Tibial nerve (tissue), 4 donors: ENCODE results near the gene IFNAR1. TPM values are rescaled to one million over a fixed set of nuclear protein-coding genes. Genes with fewer than 3 reads are reported as not detected.

Experiments used
- DNase-seq, 2 donors: peaks; one replicate each; pipeline ENCODE4 v3.0.0-alpha.2; 2019; ENCODE audit warnings: low spot score in 2 of 2
- H3K27ac ChIP-seq, 4 donors: fragments of 200-600 bp; sonication (generic) in 3 of 4; one replicate each; pipeline ENCODE4 v1.5.1; 2017 to 2019; ENCODE audit warnings: mild to moderate bottlenecking in 1 of 4
- H3K27me3 ChIP-seq, 2 donors: fragments of 200-600 bp; sonication (generic) in 1 of 2; one replicate each; pipeline versions ENCODE4 v1.5.1 to v1.6.0; 2017 to 2019
- H3K36me3 ChIP-seq, 3 donors: fragments of 200-600 bp; sonication (generic); one replicate each; pipeline ENCODE4 v1.5.1; 2018 to 2019
- H3K4me1 ChIP-seq, 4 donors: fragments of 200-600 bp; sonication (generic) in 3 of 4; one replicate each; pipeline ENCODE4 v1.5.1; 2017 to 2019
- H3K4me3 ChIP-seq, 4 donors: fragments of 200-600 bp; sonication (generic) in 3 of 4; one replicate each; pipeline ENCODE4 v1.5.1; 2017 to 2019; ENCODE audit warnings: mild to moderate bottlenecking in 1 of 4, moderate library complexity in 1 of 4
- H3K9me3 ChIP-seq, 4 donors: fragments of 200-600 bp; sonication (generic) in 3 of 4; one replicate each; pipeline ENCODE4 v1.5.1; 2017 to 2019
- CTCF ChIP-seq, 5 experiments: fragments of 200-600 bp in 3 of 5; fragments of 450-650 bp in 2 of 5; sonication (generic) in 3 of 5; IDR thresholded peaks; one replicate each; pipeline ENCODE4 v1.5.1; 2016 to 2019; ENCODE audit warnings: antibody characterized with exemption in 5 of 5, mild to moderate bottlenecking in 3 of 5, moderate library complexity in 2 of 5
- EP300 ChIP-seq, 2 donors: sonication (generic); formaldehyde crosslinking; IDR thresholded peaks; one replicate each; pipeline ENCODE4 v1.6.1; 2017; ENCODE audit warnings: antibody characterized with exemption in 2 of 2, mild to moderate bottlenecking in 1 of 2
- POLR2A ChIP-seq, 2 donors: fragments of 450-650 bp; IDR thresholded peaks; one replicate each; pipeline ENCODE4 v1.6.1; 2017; ENCODE audit warnings: antibody characterized with exemption in 2 of 2, mild to moderate bottlenecking in 2 of 2, moderate library complexity in 2 of 2
- WGBS, 2 donors: methylation state at CpG; one replicate each; pipeline ENCODE4 v1.1.5; 2018; 5-methylcytosine and 5-hydroxymethylcytosine counted together
- total RNA-seq, 4 donors: library from RNA; depleted of rRNA; stranded (reverse); fragments of >200 nt; gene quantifications; one replicate each; pipeline ENCODE4 v1.1.0, GENCODE V29; 2016

IFNAR1 gene
- total RNA-seq, 4 donors from 2014 or later, result 29.4 to 35.8 (median 31.4) TPM

- no peak overlapping the region for H3K4me3 ChIP-seq
- H3K27ac ChIP-seq, result no peak overlapping the region
- TF ChIP-seq EP300 (IDR thresholded peaks at IDR 0.05) (no peak), CTCF (IDR thresholded peaks at IDR 0.05) (no peak), POLR2A (IDR thresholded peaks at IDR 0.05) (no peak)
- 88 to 95% methylated on average over 7 of the region's 7 CpGs for WGBS, 2 donors
- no peak for DNase-seq
- H3K27me3 ChIP-seq, result no peaks in the 10 kb centered on the region
- peaks cover 0 to 22% (median 10%) of the 10 kb centered on the region in 4 donors for H3K4me1 ChIP-seq
- no peaks in the 10 kb centered on the region for H3K9me3 ChIP-seq
- peaks cover 0 to 3% (median 0%) of the 10 kb centered on the region in 3 donors for H3K36me3 ChIP-seq
Measured at GRCh38 chr21:33302796-33303195, 22.0 kb upstream of the IFNAR1 start.

DNA sequence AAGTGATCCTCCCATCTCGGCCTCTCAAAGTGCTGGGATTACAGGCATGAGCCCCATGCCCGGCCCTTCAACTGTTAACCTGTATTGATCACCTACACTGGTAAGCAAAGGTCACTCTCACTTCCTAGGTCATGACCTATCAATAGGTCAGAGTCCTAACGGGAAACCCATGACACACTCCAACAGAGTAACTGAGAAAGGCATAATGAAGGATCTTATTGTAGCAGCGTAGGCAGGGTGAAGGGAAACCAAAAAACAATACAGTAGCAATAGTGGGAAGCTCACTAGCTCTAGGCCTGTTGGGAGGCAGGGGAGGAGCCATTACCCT, 19.5 kb upstream of the IFNAR1 start:
- no peaks in the 10 kb centered on the region for H3K27me3 ChIP-seq
- 80 to 90% methylated on average over 4 of the region's 4 CpGs for WGBS, 2 donors
- peaks cover 0 to 3% (median 0%) of the 10 kb centered on the region in 4 donors for H3K9me3 ChIP-seq
- no peak for DNase-seq
- H3K36me3 ChIP-seq, result no peaks in the 10 kb centered on the region
- H3K27ac ChIP-seq, result no peak overlapping the region
- TF ChIP-seq EP300 (IDR thresholded peaks at IDR 0.05) (no peak), CTCF (IDR thresholded peaks at IDR 0.05) (no peak), POLR2A (IDR thresholded peaks at IDR 0.05) (no peak)
- H3K4me3 ChIP-seq, result no peak overlapping the region
- H3K4me1 ChIP-seq, result peaks cover 0 to 19% (median 9%) of the 10 kb centered on the region in 4 donors

GRCh38 chr21:33305938-33306337, 18.8 kb upstream of the IFNAR1 start:
- Histone ChIP-seq H3K27ac (no peak overlapping the region), H3K27me3 (no peaks in the 10 kb centered on the region), H3K4me3 (no peak overlapping the region), H3K4me1 (peaks cover 0 to 13% (median 7%) of the 10 kb centered on the region in 4 donors), H3K9me3 (peaks cover 0 to 3% (median 0%) of the 10 kb centered on the region in 4 donors), H3K36me3 (no peaks in the 10 kb centered on the region)
- DNase-seq, result no peak
- no peak for TF ChIP-seq POLR2A (IDR thresholded peaks at IDR 0.05)
- no peak for TF ChIP-seq EP300 (IDR thresholded peaks at IDR 0.05)
- no peak for TF ChIP-seq CTCF (IDR thresholded peaks at IDR 0.05)
- WGBS, 2 donors, result 81 to 83% methylated on average over 2 of the region's 2 CpGs

- peaks cover 0 to 3% (median 0%) of the 10 kb centered on the region in 4 donors for H3K9me3 ChIP-seq
- no peaks in the 10 kb centered on the region for H3K36me3 ChIP-seq
- no peak overlapping the region for H3K27ac ChIP-seq
- no peaks in the 10 kb centered on the region for H3K27me3 ChIP-seq
- TF ChIP-seq EP300 (IDR thresholded peaks at IDR 0.05) (no peak), POLR2A (IDR thresholded peaks at IDR 0.05) (no peak), CTCF (IDR thresholded peaks at IDR 0.05) (no peak)
- peaks cover 0 to 7% (median 0%) of the 10 kb centered on the region in 4 donors for H3K4me1 ChIP-seq
- DNase-seq, result no peak
- H3K4me3 ChIP-seq, result no peak overlapping the region
- WGBS, 2 donors, result 38 to 50% methylated on average over 6 of the region's 6 CpGs
Measured at GRCh38 chr21:33308586-33309490, 15.9 kb upstream of the IFNAR1 start.

GRCh38 chr21:33309778-33310177, 15.0 kb upstream of the IFNAR1 start:
- no peak for DNase-seq
- H3K27me3 ChIP-seq, result no peaks in the 10 kb centered on the region
- peaks cover 0 to 7% (median 0%) of the 10 kb centered on the region in 4 donors for H3K4me1 ChIP-seq
- 83 to 96% methylated on average over 1 of the region's 1 CpG for WGBS, 2 donors
- TF ChIP-seq EP300 (IDR thresholded peaks at IDR 0.05) (no peak), POLR2A (IDR thresholded peaks at IDR 0.05) (no peak), CTCF (IDR thresholded peaks at IDR 0.05) (no peak)
- no peak overlapping the region for H3K27ac ChIP-seq
- no peak overlapping the region for H3K4me3 ChIP-seq
- no peaks in the 10 kb centered on the region for H3K36me3 ChIP-seq
- peaks cover 0 to 3% (median 0%) of the 10 kb centered on the region in 4 donors for H3K9me3 ChIP-seq
